NK-92 treated with Interleukin-12 subunit alpha and Interleukin-12 subunit beta, amount 100 ng/mL, for 24 hours (cell line): Measurements from ENCODE around the gene ECT2L.

Experiments used
- DNase-seq: peaks from one replicate; lab custom pipeline; 2025; lab: John Stamatoyannopoulos, UW

The ECT2L gene

GRCh38 chr6:138857775-138858174 lies 61.9 kb downstream of the ECT2L start:
- DNase-seq, result no peak

GRCh38 chr6:138862456-138862855 lies 66.6 kb downstream of the ECT2L start:
- DNase-seq, result no peak

- DNase-seq, result no peak
These were observed 67.4 kb downstream of the ECT2L start for GRCh38 chr6:138863321-138863720.

- DNase-seq, result no peak
These were observed 68.5 kb downstream of the ECT2L start for GRCh38 chr6:138864343-138864890.

GRCh38 chr6:138865480-138866109 lies 69.7 kb downstream of the ECT2L start:
- DNase-seq, result no peak

- DNase-seq, result no peak
These were observed 72.3 kb downstream of the ECT2L start for GRCh38 chr6:138868181-138868580.

GRCh38 chr6:138869398-138869797 lies 73.5 kb downstream of the ECT2L start:
- DNase-seq, result no peak

- no peak for DNase-seq
These were observed 77.3 kb downstream of the ECT2L start for GRCh38 chr6:138873191-138873590.

GRCh38 chr6:138882369-138883017 lies 86.6 kb downstream of the ECT2L start:
- DNase-seq, result no peak

- no peak for DNase-seq
These were observed 89.4 kb downstream of the ECT2L start for GRCh38 chr6:138885156-138885819.

GRCh38 chr6:138891255-138891986 lies 95.5 kb downstream of the ECT2L start:
- no peak for DNase-seq

GRCh38 chr6:138896104-138896756 lies 100.3 kb downstream of the ECT2L start:
- no peak for DNase-seq

- no peak for DNase-seq
These were observed 101.1 kb downstream of the ECT2L start for GRCh38 chr6:138897031-138897430.

GRCh38 chr6:138907167-138907566 lies 111.3 kb downstream of the ECT2L start:
- DNase-seq, result no peak

- DNase-seq, result no peak
These were observed 113.6 kb downstream of the ECT2L start for GRCh38 chr6:138909511-138909910.

- no peak for DNase-seq
These were observed 114.1 kb downstream of the ECT2L start for GRCh38 chr6:138909975-138910374.

GRCh38 chr6:138912308-138912707 lies 116.4 kb downstream of the ECT2L start:
- no peak for DNase-seq

GRCh38 chr6:138914701-138915100 lies 118.8 kb downstream of the ECT2L start:
- no peak for DNase-seq

GRCh38 chr6:138920906-138921305 lies 125.0 kb downstream of the ECT2L start:
- DNase-seq, result no peak

GRCh38 chr6:138923561-138923960 lies 127.7 kb downstream of the ECT2L start:
- no peak for DNase-seq

- DNase-seq, result no peak
These were observed 129.9 kb downstream of the ECT2L start for GRCh38 chr6:138925806-138926205.

- DNase-seq, result no peak
These were observed 130.7 kb downstream of the ECT2L start for GRCh38 chr6:138926579-138926978.
